CD4-positive, alpha-beta memory T cell (primary cell): ENCODE results near the gene ELF1. TPM values are rescaled to one million over a fixed set of nuclear protein-coding genes. Genes with fewer than 3 reads are reported as not detected.
A peak's percentile ranks its signal among the peaks of the same experiment; 100 is the strongest.

ENCODE experiments used
- CTCF ChIA-PET: fragments of 350-600 bp; sonication (Branson Sonifier 250); formaldehyde crosslinking; loops from one replicate; lab custom pipeline; 2021; ENCODE audit warnings: inconsistent platforms; ENCODE audit not compliant: partially characterized antibody; lab: Charles Lee
- POLR2A ChIA-PET: fragments of 350-600 bp; sonication (Branson Sonifier 250); formaldehyde crosslinking; loops from one replicate; lab custom pipeline; 2021; ENCODE audit not compliant: partially characterized antibody; lab: Charles Lee
- DNase-seq, 5 donors: peaks; one replicate each; pipeline versions ENCODE4 v3.0.0 to v3.0.0-alpha.2; 2020 to 2022; ENCODE audit warnings: mixed read lengths in 1 of 5
- H3K27ac ChIP-seq: one replicate; pipeline ENCODE4 v1.7.0; 2013; ENCODE audit warnings: low read depth, low read length
- H3K27me3 ChIP-seq: 2 replicates; pipeline ENCODE4 v1.7.0; 2013; ENCODE audit warnings: mild to moderate bottlenecking, low read length, moderate library complexity; ENCODE audit not compliant: insufficient read depth
- H3K36me3 ChIP-seq: 2 replicates; pipeline ENCODE4 v1.7.0; 2013; ENCODE audit warnings: mild to moderate bottlenecking, low read length, moderate library complexity; ENCODE audit not compliant: insufficient read depth
- H3K4me1 ChIP-seq: 2 replicates; pipeline ENCODE4 v1.7.0; 2013; ENCODE audit warnings: mild to moderate bottlenecking, low read length, moderate library complexity; ENCODE audit not compliant: insufficient read depth
- H3K4me3 ChIP-seq, 2 donors: one replicate each; pipeline ENCODE4 v1.7.0; 2013; ENCODE audit warnings: low read length in 2 of 2, mild to moderate bottlenecking in 1 of 2
- H3K9me3 ChIP-seq, 2 donors: one replicate each; pipeline ENCODE4 v1.7.0; 2013; ENCODE audit warnings: low read length in 2 of 2, control low read depth in 1 of 2; ENCODE audit not compliant: control insufficient read depth in 1 of 2
- H3K27ac Mint-ChIP-seq, 7 donors: one replicate each; pipeline ENCODE4 v1.8.0; 2020 to 2021; ENCODE audit warnings: mixed read lengths in 7 of 7, mild to moderate bottlenecking in 6 of 7, inconsistent platforms in 3 of 7, moderate library complexity in 3 of 7
- H3K27me3 Mint-ChIP-seq, 2 donors: one replicate each; pipeline ENCODE4 v1.8.0; 2020 to 2021; ENCODE audit warnings: mixed read lengths in 2 of 2
- H3K36me3 Mint-ChIP-seq, 2 donors: one replicate each; pipeline ENCODE4 v1.8.0; 2020 to 2021; ENCODE audit warnings: mixed read lengths in 2 of 2, inconsistent platforms in 1 of 2, mild to moderate bottlenecking in 1 of 2
- H3K4me1 Mint-ChIP-seq, 4 donors: one replicate each; pipeline ENCODE4 v1.8.0; 2020 to 2021; ENCODE audit warnings: mixed read lengths in 4 of 4, mild to moderate bottlenecking in 1 of 4
- H3K4me3 Mint-ChIP-seq, 8 donors: one replicate each; pipeline ENCODE4 v1.8.0; 2020 to 2021; ENCODE audit warnings: mixed read lengths in 8 of 8, mild to moderate bottlenecking in 7 of 8, moderate library complexity in 6 of 8, inconsistent platforms in 3 of 8
- H3K9me3 Mint-ChIP-seq, 8 donors: one replicate each; pipeline ENCODE4 v1.8.0; 2020 to 2021; ENCODE audit warnings: mixed read lengths in 8 of 8, mild to moderate bottlenecking in 5 of 8, inconsistent platforms in 3 of 8, moderate library complexity in 1 of 8
- intact Hi-C: fragments of 100-400 bp; cut with micrococcal nuclease; formaldehyde crosslinking; loops from one replicate; pipeline ENCODE4 v1.15.1; 2023
- polyA plus RNA-seq, 2 donors: library from polyadenylated mRNA; unstranded; fragments of 300-500 nt; fragmentation: Illumina TruSeq; gene quantifications; one replicate each; pipeline ENCODE4 v1.2.3, GENCODE V29; 2021
- total RNA-seq, 2 experiments: library from RNA; stranded (reverse); gene quantifications; one replicate each; pipeline ENCODE4 v1.2.3, GENCODE V29; 2021

The ELF1 gene
- total and polyA plus RNA-seq, 4 experiments from 2014 or later: 136 to 192 (median 168) TPM

- peak overlapping the region; percentile 1 to 37 for H3K4me3 ChIP-seq
- no peaks in the 10 kb centered on the region for H3K9me3 ChIP-seq
- H3K36me3 ChIP-seq: no peaks in the 10 kb centered on the region
- Mint-ChIP-seq H3K36me3 (peaks cover 5 to 21% of the 10 kb centered on the region in 2 donors), H3K4me3 (peak overlapping the region; percentile 83 to 96 (median 94)), H3K4me1 (peaks cover 38 to 67% (median 49%) of the 10 kb centered on the region in 4 donors), H3K9me3 (no peaks in the 10 kb centered on the region), H3K27me3 (no peaks in the 10 kb centered on the region), H3K27ac (peak overlapping the region; percentile 97 to 99 (median 98))
- CTCF ChIA-PET: interaction anchor here (0.9 to 14.4 kb wide), 10 partner anchors 10 to 72 kb away, joined by 3 to 123 read pairs (median 4); no protein-coding TSS in a partner anchor
- H3K27ac ChIP-seq: peak overlapping the region; percentile 82
- POLR2A ChIA-PET: interaction anchor here (1.0 to 4.1 kb wide), 15 partner anchors 10 to 75 kb away, joined by 3 to 48 read pairs (median 6); partner anchors contain the start of genes ELF1 and WBP4
- intact Hi-C loops: loop anchor here (10.0 kb wide), 1 partner anchor 321 kb away; the partner anchor contains the start of gene FOXO1
- no peak for DNase-seq
- no peaks in the 10 kb centered on the region for H3K27me3 ChIP-seq
- H3K4me1 ChIP-seq: peaks cover 70% of the 10 kb centered on the region
These were observed 33.6 kb downstream of the ELF1 start for GRCh38 chr13:40985381-40986100.

- Mint-ChIP-seq H3K36me3 (peaks cover 5 to 27% of the 10 kb centered on the region in 2 donors), H3K9me3 (no peaks in the 10 kb centered on the region), H3K27me3 (no peaks in the 10 kb centered on the region), H3K4me3 (peak overlapping the region; percentile 83 to 96 (median 94)), H3K27ac (peak overlapping the region; percentile 97 to 99 (median 98)), H3K4me1 (peaks cover 39 to 60% (median 49%) of the 10 kb centered on the region in 4 donors)
- H3K9me3 ChIP-seq: no peaks in the 10 kb centered on the region
- H3K4me3 ChIP-seq: peak overlapping the region; percentile 3 to 37
- no peaks in the 10 kb centered on the region for H3K27me3 ChIP-seq
- H3K36me3 ChIP-seq: no peaks in the 10 kb centered on the region
- peak; percentile 50 to 67 (median 58) for DNase-seq
- peak overlapping the region; percentile 82 for H3K27ac ChIP-seq
- ChIA-PET POLR2A (interaction anchor here (1.0 to 4.1 kb wide), 9 partner anchors 8 to 63 kb away, joined by 3 to 48 read pairs (median 6); partner anchors contain the start of gene ELF1), CTCF (interaction anchor here (0.9 to 14.4 kb wide), 7 partner anchors 11 to 76 kb away, joined by 3 to 123 read pairs (median 4); no protein-coding TSS in a partner anchor)
- H3K4me1 ChIP-seq: peaks cover 63% of the 10 kb centered on the region
- intact Hi-C loops: loop anchor here (1.0 to 10.0 kb wide), 3 partner anchors 7 to 320 kb away; partner anchors contain the start of genes FOXO1 and MTRF1
These were observed 34.3 kb downstream of the ELF1 start for GRCh38 chr13:40984668-40985366.

DNA sequence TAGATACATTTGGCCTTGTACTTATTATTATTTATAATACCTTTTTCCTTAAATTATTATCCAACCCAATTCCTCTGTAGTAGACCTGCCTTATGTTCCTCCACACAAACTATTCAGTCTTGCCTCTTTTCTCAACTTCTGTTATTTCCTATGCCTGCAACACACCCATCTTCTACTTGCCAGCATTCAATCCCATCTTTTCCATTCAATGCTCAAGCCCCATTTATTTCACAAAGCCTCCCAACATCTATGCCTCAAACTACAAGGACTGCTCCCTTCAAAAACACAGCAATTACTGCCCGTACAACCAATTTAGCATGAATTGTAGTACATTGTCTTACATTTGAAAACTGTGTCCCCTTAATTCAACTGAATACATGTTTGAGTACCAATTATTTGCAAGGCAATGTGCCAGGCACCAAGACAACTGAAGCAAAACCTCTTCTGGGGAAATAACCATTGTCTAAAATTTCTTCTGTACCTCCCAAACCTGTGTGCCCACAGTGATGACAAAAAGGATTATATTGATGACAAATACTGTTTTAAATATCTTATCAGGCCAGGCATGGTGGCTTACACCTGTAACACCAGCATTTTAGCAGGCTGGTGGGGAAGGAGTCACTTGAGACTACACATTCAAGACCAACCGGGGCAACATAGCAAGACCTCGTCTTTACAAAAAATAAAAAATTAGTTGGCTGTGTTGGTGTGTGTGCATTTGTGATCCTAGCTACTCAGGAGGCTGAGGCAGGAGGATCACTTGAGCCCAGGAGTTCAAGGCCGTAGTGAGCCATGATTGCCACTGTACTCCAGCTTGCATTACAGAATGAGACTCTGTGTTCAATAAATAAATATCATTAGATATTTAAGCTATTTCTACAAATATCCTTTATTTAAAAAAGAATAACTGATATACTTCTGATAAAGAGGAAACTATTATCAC lies 35.1 kb downstream of the ELF1 start:
- Histone ChIP-seq H3K27me3 (no peaks in the 10 kb centered on the region), H3K9me3 (no peaks in the 10 kb centered on the region), H3K36me3 (no peaks in the 10 kb centered on the region), H3K4me3 (peak overlapping the region in 1 of 2 donors; percentile 37), H3K27ac (peak overlapping the region; percentile 82), H3K4me1 (peaks cover 57% of the 10 kb centered on the region)
- Mint-ChIP-seq H3K27me3 (no peaks in the 10 kb centered on the region), H3K27ac (peak overlapping the region; percentile 97 to 99 (median 98)), H3K4me1 (peaks cover 42 to 59% (median 49%) of the 10 kb centered on the region in 4 donors), H3K4me3 (peak overlapping the region; percentile 83 to 98 (median 95)), H3K9me3 (no peaks in the 10 kb centered on the region), H3K36me3 (peaks cover 5 to 34% of the 10 kb centered on the region in 2 donors)
- CTCF ChIA-PET: interaction anchor here (0.9 to 14.4 kb wide), 6 partner anchors 12 to 77 kb away, joined by 3 to 123 read pairs (median 4); no protein-coding TSS in a partner anchor
- peak in 2 of 5 donors; percentile 37 to 67 for DNase-seq
- POLR2A ChIA-PET: interaction anchor here (1.0 to 19.9 kb wide), 10 partner anchors 9 to 76 kb away, joined by 3 to 226 read pairs (median 8); partner anchors contain the start of genes ELF1 and WBP4
- intact Hi-C loops: loop anchor here (1.0 to 10.0 kb wide), 4 partner anchors 8 to 319 kb away; partner anchors contain the start of genes FOXO1, MRPS31 and MTRF1

DNA sequence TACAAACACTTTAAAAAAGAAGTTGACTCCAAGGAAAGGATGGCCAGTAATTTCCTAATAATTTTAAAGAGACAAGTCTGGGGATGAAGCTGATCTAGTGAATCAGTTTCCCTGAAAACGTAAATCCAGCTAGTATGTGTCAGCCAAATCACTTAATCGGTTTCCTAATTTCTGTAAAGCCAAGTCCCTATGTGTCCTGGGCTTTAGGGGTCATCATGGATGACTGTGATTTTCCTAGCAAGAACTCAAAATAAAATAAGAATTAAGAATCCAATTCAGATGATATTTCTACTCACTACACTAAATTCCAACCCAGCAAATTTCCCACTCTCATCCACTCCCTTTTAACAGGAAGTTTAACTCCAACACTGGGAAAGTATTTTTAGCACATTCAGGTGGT lies 35.9 kb downstream of the ELF1 start:
- Mint-ChIP-seq H3K27ac (peak overlapping the region; percentile 95 to 99 (median 97)), H3K4me1 (peaks cover 40 to 57% (median 45%) of the 10 kb centered on the region in 4 donors), H3K9me3 (no peaks in the 10 kb centered on the region), H3K36me3 (peaks cover 5 to 37% of the 10 kb centered on the region in 2 donors), H3K27me3 (no peaks in the 10 kb centered on the region), H3K4me3 (peak overlapping the region; percentile 82 to 98 (median 92))
- H3K4me1 ChIP-seq: peaks cover 49% of the 10 kb centered on the region
- H3K27me3 ChIP-seq: no peaks in the 10 kb centered on the region
- no peaks in the 10 kb centered on the region for H3K36me3 ChIP-seq
- no peak for DNase-seq
- intact Hi-C loops: loop anchor here (2.0 to 10.0 kb wide), 3 partner anchors 212 to 318 kb away; partner anchors contain the start of genes FOXO1, MRPS31 and MTRF1
- peak overlapping the region; percentile 82 for H3K27ac ChIP-seq
- H3K9me3 ChIP-seq: no peaks in the 10 kb centered on the region
- ChIA-PET CTCF (no interaction called here), POLR2A (interaction anchor here (1.0 to 19.9 kb wide), 4 partner anchors 16 to 77 kb away, joined by 3 to 226 read pairs (median 42); partner anchors contain the start of genes ELF1 and WBP4)
- peak overlapping the region in 1 of 2 donors; percentile 33 for H3K4me3 ChIP-seq

- peak overlapping the region; percentile 82 for H3K27ac ChIP-seq
- intact Hi-C loops: loop anchor here (1.0 to 10.0 kb wide), 4 partner anchors 8 to 318 kb away; partner anchors contain the start of genes FOXO1, MRPS31 and MTRF1
- no peaks in the 10 kb centered on the region for H3K9me3 ChIP-seq
- H3K4me1 ChIP-seq: peaks cover 49% of the 10 kb centered on the region
- Mint-ChIP-seq H3K36me3 (peaks cover 10 to 40% of the 10 kb centered on the region in 2 donors), H3K9me3 (no peaks in the 10 kb centered on the region), H3K4me1 (peaks cover 38 to 57% (median 45%) of the 10 kb centered on the region in 4 donors), H3K4me3 (peak overlapping the region; percentile 82 to 98 (median 92)), H3K27ac (peak overlapping the region; percentile 95 to 99 (median 97)), H3K27me3 (no peaks in the 10 kb centered on the region)
- no peaks in the 10 kb centered on the region for H3K36me3 ChIP-seq
- H3K27me3 ChIP-seq: no peaks in the 10 kb centered on the region
- peak; percentile 78 to 90 (median 84) for DNase-seq
- CTCF ChIA-PET: interaction anchor here (1.1 to 2.0 kb wide), 2 partner anchors 8 to 36 kb away, joined by 3 to 7 read pairs; partner anchors contain the start of gene ELF1
- peak overlapping the region; percentile 76 to 90 for H3K4me3 ChIP-seq
- POLR2A ChIA-PET: interaction anchor here (1.0 to 19.9 kb wide), 7 partner anchors 13 to 77 kb away, joined by 3 to 226 read pairs (median 31); partner anchors contain the start of genes ELF1 and WBP4
These were observed 36.3 kb downstream of the ELF1 start for GRCh38 chr13:40982772-40983171.
